Measurements from ENCODE around the gene GFOD1. TPM values are rescaled to one million over a fixed set of nuclear protein-coding genes. Genes with fewer than 3 reads are reported as not detected.
"Not testable (repeated sequence)": the region's sequence is repeated elsewhere in the genome, so short reads cannot be mapped to it uniquely, and the experiment has no call there.

Gene GFOD1
- polyA plus RNA-seq, 3 donors = 1.6 to 2.4 (median 2.1) TPM

GRCh38 chr6:13443978-13444377 is 43.4 kb downstream of the GFOD1 start:
- DNase-seq = not testable (repeated sequence)

DNA sequence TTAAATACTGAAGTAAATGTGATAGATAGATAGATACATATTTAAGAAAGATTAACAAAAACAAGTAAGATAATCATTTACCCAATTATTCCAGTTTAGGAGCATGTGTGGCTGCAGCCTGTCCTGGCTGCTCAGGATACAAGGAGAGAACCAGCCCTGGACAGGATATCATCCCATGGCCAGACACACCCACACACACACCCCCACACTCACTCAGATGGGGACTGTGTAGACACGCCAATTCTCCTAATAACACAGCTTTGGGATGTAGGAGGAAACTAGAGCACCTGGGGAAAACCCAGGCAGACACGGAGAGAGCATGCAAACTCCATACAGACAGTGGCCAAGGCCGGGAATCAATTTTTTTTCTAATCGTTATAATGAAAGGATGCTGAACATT is 45.6 kb downstream of the GFOD1 start:
- no peak for DNase-seq

DNA sequence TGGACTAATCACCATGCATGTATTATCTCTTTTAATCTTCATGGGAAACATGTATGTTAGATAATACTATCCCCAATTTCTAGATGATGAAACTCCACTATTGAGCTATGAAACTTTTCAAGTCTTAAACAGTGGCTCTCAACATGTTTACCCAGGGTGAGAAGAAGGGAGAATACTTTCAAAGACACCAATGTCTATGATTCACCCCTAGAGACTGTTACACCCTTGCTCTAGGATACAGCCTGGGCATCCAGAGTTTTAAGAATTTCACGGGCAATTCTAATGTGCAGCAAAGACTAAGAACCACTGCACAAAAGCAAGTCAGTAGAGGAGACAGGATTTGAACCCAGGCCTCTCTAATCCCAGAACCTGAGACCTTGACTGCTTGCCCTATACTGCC is 47.8 kb downstream of the GFOD1 start:
- no peak for DNase-seq

DNA sequence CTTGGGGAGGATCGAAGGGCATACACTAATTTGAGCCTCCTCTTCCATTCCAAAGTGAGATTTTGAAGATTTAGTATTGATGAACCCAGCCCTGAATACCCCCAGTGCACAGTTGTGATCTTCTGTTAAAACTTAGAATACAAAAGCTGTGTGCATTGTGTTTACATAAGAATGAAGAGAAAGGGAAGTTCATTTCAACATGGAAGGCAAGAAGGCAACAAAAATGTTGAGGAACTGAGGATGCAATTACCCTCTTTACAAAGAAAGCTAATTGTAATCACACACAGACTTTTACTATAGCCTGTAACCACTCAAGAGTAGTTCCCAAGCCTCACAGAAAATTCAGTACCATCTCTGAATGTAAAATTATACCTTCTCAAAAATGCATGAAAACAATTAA is 49.3 kb downstream of the GFOD1 start:
- DNase-seq = no peak

DNA sequence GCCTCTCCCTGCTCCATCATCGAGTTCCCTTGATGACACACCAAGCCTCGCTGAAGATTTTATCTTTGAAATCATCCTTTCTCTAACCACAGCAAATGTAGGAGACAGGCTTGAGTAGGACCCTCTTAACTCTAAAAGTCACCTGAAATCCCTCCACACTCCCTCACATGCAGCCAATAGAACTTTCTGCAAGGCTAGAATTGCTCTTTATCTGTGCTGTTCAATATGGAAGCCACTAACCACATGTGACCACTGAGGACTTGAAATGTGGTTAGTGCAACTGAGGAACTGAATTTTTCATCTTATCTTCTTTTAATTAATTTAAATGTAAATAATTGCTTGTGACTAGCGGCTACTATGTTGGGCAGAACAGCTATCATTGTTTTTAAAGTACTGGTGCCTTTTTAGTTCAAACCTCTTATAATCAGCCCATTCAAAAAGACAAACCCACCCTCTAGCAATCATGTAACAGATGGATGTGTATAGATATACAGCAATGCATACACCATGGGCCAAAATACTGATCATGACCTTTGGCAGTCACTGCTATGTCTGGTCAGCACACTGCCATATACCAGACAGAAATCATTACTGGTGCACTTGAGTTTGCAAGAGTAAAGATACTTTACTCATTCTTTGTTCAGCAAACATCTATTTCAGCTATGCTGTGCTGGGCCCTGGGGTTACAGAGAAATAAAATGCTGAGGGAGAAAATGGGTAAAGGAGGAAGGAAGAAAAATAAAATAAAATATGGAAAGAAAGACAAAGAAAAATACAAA is 50.0 kb downstream of the GFOD1 start:
- no peak for DNase-seq

GRCh38 chr6:13436399-13437217 is 50.8 kb downstream of the GFOD1 start:
- DNase-seq = no peak

DNA sequence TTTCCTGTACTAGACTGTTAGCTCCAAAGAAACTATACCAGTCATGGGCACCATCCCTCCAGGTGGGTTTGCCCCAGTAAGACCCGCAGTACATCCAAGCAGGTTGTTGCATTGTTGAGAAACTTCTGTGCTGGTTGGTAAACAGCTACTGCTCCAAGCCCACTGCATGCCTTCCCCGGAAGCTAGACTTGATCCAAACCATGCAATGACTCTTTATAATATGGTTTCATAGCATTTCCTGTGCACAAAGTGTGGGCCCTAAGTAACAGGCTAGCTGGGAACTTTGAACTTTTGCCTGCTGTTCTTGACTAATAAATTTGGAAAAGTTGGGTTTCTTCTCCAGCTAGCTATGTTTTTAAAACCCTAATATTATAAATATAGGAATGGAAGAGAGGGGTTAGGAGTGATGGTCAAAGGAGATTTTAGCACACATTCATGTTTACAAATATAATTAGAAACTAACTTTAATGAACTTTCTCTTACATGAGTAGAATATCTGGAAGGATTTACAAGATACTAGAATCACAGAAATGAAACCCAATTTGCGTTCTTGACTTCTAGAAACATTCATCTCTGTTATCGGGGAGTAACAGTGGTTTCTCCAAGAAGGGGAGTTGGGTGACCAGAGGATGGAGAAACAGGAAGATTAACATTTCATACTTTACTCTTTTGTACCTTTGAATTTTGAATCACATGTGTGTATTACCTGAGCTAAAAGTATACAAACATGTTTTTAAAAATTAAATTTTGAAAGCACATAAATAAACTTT is 51.7 kb downstream of the GFOD1 start:
- DNase-seq = no peak

DNA sequence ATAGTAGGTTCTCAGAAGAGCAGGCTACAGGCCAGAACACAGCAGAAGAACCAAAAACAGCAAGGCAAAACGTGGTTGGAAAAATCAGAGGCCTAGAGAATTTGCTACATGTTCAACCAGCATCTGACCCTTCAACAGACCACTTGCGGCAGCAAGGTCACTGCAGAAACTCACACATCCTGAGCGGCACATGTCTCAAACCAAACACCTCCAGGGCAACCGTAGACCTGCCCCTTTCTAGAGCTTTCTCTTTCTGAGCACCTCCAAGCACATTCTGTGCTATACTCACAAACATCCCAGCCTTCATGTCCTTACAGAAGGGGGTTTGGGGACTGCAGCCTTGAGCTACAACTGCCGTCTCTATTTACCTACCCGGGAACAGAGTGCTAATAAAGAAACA is 52.6 kb downstream of the GFOD1 start:
- no peak for DNase-seq

DNA sequence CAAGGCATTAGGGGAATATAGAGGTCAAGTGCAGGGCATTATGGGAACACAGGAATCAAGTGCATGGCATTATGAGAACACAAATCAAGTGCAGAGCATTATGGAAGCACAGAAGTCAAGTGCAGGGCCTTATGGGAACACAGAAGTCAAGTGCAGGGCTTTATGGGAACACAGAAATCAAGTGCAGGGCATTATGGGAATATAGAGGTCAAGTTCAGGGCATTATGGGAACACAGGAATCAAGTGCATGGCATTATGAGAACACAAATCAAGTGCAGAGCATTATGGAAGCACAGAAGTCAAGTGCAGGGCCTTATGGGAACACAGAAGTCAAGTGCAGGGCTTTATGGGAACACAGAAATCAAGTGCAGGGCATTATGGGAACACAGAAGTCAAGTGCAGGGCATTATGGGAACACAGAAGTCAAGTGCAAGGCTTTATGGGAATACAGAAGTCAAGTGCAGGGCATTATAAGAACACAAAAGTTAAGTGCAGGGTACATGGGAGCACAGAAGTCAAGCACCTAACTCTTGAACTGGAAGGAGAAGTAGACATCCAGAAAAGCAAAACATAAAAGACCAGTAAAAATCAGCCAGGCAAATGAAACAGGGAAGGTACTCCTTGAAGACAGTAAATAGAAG is 53.1 kb downstream of the GFOD1 start:
- DNase-seq = not testable (repeated sequence)

- no peak for DNase-seq
Observed at GRCh38 chr6:13433709-13434121, 53.7 kb downstream of the GFOD1 start.

DNA sequence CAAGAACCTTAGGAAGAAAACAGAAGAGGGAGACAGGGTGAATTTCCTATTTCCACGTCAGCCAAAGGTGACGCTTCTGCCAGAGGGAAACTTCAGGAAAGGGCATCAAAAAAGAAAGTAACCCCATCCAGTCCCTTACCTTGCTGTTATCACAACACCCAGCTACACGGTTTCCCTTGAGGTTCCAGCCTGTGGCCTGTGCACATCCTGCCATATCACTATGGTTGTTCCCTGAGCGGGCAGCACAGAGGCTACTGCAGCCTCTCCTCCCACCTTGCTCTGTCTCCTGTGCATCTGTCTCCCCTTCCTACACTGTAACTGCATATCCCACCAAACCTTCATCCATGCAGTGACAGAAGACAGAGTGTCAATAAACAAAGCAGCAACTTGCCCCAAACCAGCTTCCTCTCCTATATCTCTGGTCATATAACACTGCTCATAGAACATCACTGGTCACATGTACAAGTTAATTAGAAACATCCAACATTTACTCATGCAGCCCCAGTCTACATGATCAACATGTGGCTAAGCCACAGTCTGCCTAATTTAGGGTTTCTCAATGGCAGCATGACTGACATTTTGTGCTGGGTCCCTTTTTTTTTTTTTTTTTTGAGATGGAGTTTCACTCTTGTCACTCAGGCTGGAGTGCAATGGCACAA is 54.7 kb downstream of the GFOD1 start:
- DNase-seq = no peak

DNA sequence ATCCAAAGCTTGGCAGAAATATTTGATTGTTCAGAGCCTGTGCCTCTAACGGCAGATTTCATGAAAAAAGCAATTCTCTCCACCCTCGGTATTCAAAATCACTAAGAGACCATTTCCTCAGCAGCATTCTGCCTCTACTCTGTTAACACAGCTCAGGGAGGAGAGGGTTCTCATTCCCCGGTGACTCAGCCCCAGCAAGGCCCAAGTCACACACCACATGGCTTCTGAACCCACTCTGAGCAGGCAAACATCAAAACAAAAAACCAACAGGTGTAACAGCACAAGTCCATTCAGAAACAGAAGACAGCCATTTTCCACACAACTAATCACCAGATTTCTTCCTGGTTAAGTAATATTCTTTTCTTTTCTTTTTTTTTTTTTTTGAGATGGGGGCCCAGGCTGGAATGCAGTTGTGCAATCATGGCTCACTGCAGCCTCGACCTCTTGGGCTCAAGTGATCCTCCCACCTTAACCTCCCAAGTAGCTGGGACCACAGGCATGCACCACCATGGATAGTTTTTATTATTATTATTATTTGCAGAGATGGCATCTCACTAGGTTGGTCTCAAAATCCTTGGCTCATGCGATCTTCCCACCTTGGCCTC is 55.4 kb downstream of the GFOD1 start:
- no peak for DNase-seq

DNA sequence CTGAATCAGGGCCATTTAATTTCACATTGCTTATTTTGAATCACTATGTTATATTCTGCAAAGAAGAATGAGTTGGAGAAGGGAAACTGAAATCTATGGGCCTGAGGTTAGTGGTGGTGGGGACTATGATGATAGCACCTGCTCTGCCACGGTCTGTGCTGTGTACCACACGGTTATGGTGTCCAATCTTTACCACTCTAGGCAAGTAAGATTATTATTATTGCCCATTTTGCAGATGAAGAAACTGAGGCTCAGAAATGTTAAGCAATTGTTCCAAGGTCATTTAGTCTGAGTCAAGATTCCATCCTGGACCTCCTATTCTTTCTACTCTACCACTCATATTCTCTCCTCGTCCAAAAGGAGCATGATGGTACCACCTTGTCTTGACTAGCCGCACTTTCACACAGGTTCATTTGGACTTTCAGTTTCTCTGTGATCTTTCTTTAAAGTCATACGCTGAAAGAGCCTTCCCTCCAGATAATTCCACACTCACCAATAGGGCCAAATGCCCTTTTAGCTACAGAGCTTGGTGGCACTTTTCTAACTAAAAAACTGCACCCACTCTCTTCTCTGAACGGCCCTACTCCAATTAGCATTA is 56.2 kb downstream of the GFOD1 start:
- DNase-seq = no peak

GRCh38 chr6:13429406-13429753 is 58.0 kb downstream of the GFOD1 start:
- no peak for DNase-seq

GRCh38 chr6:13428583-13429405 is 58.6 kb downstream of the GFOD1 start:
- no peak for DNase-seq

DNA sequence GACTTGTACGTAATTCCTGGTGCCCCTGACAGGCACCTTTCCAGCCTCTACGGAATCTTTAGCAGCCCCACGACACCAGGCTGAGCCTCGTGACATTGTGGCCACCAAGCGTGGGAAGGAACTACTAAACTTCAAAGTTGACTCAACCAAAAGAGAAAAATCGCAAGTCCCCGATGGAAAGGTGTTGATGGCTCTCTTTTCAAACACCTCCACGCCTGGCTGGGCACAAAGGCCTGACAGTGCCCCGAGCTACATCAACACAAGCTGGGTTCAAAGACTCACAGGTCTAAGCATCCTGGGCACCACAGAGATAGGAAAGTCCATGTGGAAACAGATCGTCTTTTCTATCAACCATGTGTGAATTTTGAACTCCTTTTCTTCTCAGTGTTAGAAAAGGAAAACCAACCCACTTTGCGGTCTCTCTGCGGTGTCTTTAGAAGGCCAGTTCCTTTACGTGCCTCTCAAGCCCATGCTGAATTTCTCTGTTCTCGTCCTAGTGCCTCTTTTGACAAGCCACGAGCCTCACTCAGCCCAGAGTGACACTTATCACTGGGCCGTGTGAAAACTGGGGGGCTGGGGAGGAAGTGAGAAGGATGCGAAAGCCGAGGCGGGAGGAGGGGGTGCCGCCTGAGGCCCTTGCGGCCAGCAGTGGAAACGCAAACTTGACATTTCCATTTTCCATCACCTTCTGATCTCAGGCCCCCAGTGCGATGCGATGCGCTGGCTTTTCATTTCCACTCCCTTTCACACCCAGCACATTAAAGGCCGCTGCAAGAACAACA is 59.4 kb downstream of the GFOD1 start:
- no peak for DNase-seq

DNA sequence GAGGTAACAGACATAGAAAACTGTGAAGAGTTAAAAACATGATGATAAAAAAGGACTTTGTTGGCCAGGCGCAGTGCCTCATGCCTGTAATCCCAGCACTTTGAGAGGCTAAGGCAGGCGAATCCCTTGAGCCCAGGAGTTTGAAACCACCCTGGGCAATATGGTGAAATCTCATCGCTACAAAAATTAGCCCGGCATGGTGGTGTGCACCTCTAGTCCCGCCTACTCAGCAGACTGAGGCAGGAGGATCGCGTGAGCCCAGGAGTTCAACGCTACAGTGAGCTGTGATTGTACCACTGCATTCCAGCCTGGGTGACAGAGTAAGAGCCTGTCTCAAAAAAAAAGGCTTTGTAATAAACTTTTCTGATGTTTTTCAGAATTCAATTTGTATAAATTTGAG is 60.1 kb downstream of the GFOD1 start:
- DNase-seq = no peak

GRCh38 chr6:13425943-13426931 is 61.2 kb downstream of the GFOD1 start:
- DNase-seq = no peak

Data from renal pelvis (tissue), 4 donors.